HEK293 (cell line): ENCODE measurements around the gene HOOK1.

Experiments
- BCL6B ChIP-seq: fragments of 450-650 bp; formaldehyde crosslinking; IDR thresholded peaks from 2 replicates; pipeline ENCODE4 v1.5.1; 2017; ENCODE audit warnings: missing biosample characterization, missing genetic modification characterization
- CTCF ChIP-seq: fragments of 450-650 bp; formaldehyde crosslinking; IDR thresholded peaks from 2 replicates; pipeline ENCODE4 v1.5.1; 2016; ENCODE audit warnings: missing biosample characterization, missing genetic modification characterization
- HOXA7 ChIP-seq: sonication (generic); formaldehyde crosslinking; IDR thresholded peaks from 2 replicates; pipeline ENCODE4 v1.8.1; 2022; ENCODE audit warnings: missing genetic modification reagents, borderline replicate concordance
- TCF7L2 ChIP-seq: IDR thresholded peaks from 2 replicates; pipeline ENCODE4 v1.6.1; 2011; ENCODE audit warnings: low read depth, mild to moderate bottlenecking, inconsistent platforms, low read length, moderate library complexity, borderline replicate concordance
- YY1 ChIP-seq: fragments of 450-650 bp; formaldehyde crosslinking; IDR thresholded peaks from 2 replicates; pipeline ENCODE4 v1.5.1; 2018; ENCODE audit warnings: missing biosample characterization, missing genetic modification characterization
- ZBTB1 ChIP-seq: fragments of 450-650 bp; formaldehyde crosslinking; IDR thresholded peaks from 2 replicates; pipeline ENCODE4 v1.5.1; 2016; ENCODE audit warnings: missing biosample characterization, missing genetic modification characterization
- ZBTB11 ChIP-seq: fragments of 450-650 bp; formaldehyde crosslinking; conservative IDR thresholded peaks from 2 replicates; pipeline ENCODE4 v1.5.1; 2016; ENCODE audit warnings: low read depth, missing biosample characterization, missing genetic modification characterization
- ZBTB7A ChIP-seq: fragments of 450-650 bp; formaldehyde crosslinking; IDR thresholded peaks from 2 replicates; pipeline ENCODE4 v1.5.1; 2016; ENCODE audit warnings: low read depth, missing biosample characterization, missing genetic modification characterization
- ZNF10 ChIP-seq: fragments of 450-650 bp; formaldehyde crosslinking; IDR thresholded peaks from 2 replicates; pipeline ENCODE4 v1.5.1; 2017; ENCODE audit warnings: missing biosample characterization, missing genetic modification characterization
- ZNF274 ChIP-seq, 2 experiments: fragments of 200-500 bp in 1 of 2; fragments of 450-650 bp in 1 of 2; sonication (Bioruptor generic) in 1 of 2; formaldehyde crosslinking in 1 of 2; IDR thresholded peaks; 2 replicates each; pipeline versions ENCODE4 v1.5.1 to v1.6.1; 2014 to 2016; ENCODE audit warnings: borderline replicate concordance in 1 of 2, inconsistent platforms in 1 of 2, low read length in 1 of 2, missing biosample characterization in 1 of 2, missing genetic modification characterization in 1 of 2
- ZNF280D ChIP-seq: fragments of 450-650 bp; formaldehyde crosslinking; IDR thresholded peaks from 2 replicates; pipeline ENCODE4 v1.5.1; 2016; ENCODE audit warnings: missing biosample characterization, missing genetic modification characterization
- ZNF433 ChIP-seq: fragments of 450-650 bp; formaldehyde crosslinking; IDR thresholded peaks from 2 replicates; pipeline ENCODE4 v1.5.1; 2016; ENCODE audit warnings: missing biosample characterization, missing genetic modification characterization, low read depth
- ZNF561 ChIP-seq: fragments of 450-650 bp; IDR thresholded peaks from 2 replicates; pipeline ENCODE4 v1.5.1; 2018; ENCODE audit warnings: missing biosample characterization, missing genetic modification characterization, borderline replicate concordance
- TF ChIP-seq, protein P1 (sequence below): fragments of 450-650 bp; formaldehyde crosslinking; IDR thresholded peaks from 2 replicates; pipeline ENCODE4 v1.5.1; 2016; ENCODE audit warnings: missing biosample characterization, missing genetic modification characterization

- TF ChIP-seq CTCF (tag by site-specific recombination) (no peak), ZBTB11 (no peak), TCF7L2 (no peak), BCL6B (no peak), ZBTB7A (no peak), ZNF274 (IDR thresholded peaks at IDR 0.05; ENCODE audit: low read length) (no peak), ZNF274 (tag by site-specific recombination; IDR thresholded peaks at IDR 0.05; ENCODE audit: borderline replicate concordance) (no peak), ZNF433 (no peak), ZBTB1 (tag by site-specific recombination) (no peak), ZNF561 (tag by site-specific recombination) (no peak), ZNF10 (tag by site-specific recombination) (no peak), HOXA7 (no peak), YY1 (tag by site-specific recombination) (no peak), ZNF280D (no peak)
- TF ChIP-seq, protein P1, sequence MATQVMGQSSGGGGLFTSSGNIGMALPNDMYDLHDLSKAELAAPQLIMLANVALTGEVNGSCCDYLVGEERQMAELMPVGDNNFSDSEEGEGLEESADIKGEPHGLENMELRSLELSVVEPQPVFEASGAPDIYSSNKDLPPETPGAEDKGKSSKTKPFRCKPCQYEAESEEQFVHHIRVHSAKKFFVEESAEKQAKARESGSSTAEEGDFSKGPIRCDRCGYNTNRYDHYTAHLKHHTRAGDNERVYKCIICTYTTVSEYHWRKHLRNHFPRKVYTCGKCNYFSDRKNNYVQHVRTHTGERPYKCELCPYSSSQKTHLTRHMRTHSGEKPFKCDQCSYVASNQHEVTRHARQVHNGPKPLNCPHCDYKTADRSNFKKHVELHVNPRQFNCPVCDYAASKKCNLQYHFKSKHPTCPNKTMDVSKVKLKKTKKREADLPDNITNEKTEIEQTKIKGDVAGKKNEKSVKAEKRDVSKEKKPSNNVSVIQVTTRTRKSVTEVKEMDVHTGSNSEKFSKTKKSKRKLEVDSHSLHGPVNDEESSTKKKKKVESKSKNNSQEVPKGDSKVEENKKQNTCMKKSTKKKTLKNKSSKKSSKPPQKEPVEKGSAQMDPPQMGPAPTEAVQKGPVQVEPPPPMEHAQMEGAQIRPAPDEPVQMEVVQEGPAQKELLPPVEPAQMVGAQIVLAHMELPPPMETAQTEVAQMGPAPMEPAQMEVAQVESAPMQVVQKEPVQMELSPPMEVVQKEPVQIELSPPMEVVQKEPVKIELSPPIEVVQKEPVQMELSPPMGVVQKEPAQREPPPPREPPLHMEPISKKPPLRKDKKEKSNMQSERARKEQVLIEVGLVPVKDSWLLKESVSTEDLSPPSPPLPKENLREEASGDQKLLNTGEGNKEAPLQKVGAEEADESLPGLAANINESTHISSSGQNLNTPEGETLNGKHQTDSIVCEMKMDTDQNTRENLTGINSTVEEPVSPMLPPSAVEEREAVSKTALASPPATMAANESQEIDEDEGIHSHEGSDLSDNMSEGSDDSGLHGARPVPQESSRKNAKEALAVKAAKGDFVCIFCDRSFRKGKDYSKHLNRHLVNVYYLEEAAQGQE: no peak
Measured at GRCh38 chr1:59866462-59866861, 51.7 kb downstream of the HOOK1 start.
